Naive thymus-derived CD4-positive, alpha-beta T cell (primary cell): ENCODE results near the gene PCDHGA1. TPM values are rescaled to one million over a fixed set of nuclear protein-coding genes. Genes with fewer than 3 reads are reported as not detected.

Source experiments
- ATAC-seq: fragments of 150-1000 bp; cut with Tn5 transposase; 2 replicates; pipeline ENCODE4 v1.10.0; 2021; ENCODE audit warnings: mild to moderate bottlenecking, moderate library complexity
- CTCF ChIA-PET: fragments of 350-600 bp; sonication (Branson Sonifier 250); formaldehyde crosslinking; loops from one replicate; lab custom pipeline; 2021; ENCODE audit warnings: antibody characterized with exemption; lab: Charles Lee
- POLR2A ChIA-PET: fragments of 350-600 bp; sonication (Branson Sonifier 250); formaldehyde crosslinking; loops from one replicate; lab custom pipeline; 2021; ENCODE audit warnings: antibody characterized with exemption, inconsistent platforms; lab: Charles Lee
- DNase-seq, 9 donors: peaks; one replicate each; pipeline versions ENCODE4 v3.0.0 to v3.0.0-alpha.2; 2020 to 2022; ENCODE audit warnings: mixed read lengths in 1 of 9
- H3K27ac ChIP-seq: one replicate; pipeline ENCODE4 v1.7.0; 2013; ENCODE audit warnings: mild to moderate bottlenecking, low read depth, low read length, moderate library complexity
- H3K27me3 ChIP-seq, 2 donors: one replicate each; pipeline ENCODE4 v1.7.0; 2013; ENCODE audit warnings: low read length in 2 of 2, mild to moderate bottlenecking in 2 of 2, moderate library complexity in 2 of 2; ENCODE audit not compliant: control insufficient read depth in 2 of 2, insufficient read depth in 2 of 2
- H3K36me3 ChIP-seq, 3 experiments: 1 replicate in 2 of 3; 2 replicates in 1 of 3; pipeline ENCODE4 v1.7.0; 2013; ENCODE audit warnings: low read length in 3 of 3, mild to moderate bottlenecking in 3 of 3, moderate library complexity in 1 of 3; ENCODE audit not compliant: insufficient read depth in 3 of 3, control insufficient read depth in 2 of 3
- H3K4me1 ChIP-seq, 2 donors: one replicate each; pipeline ENCODE4 v1.7.0; 2013; ENCODE audit warnings: low read length in 2 of 2, mild to moderate bottlenecking in 2 of 2, moderate library complexity in 1 of 2; ENCODE audit not compliant: control insufficient read depth in 2 of 2, insufficient read depth in 2 of 2
- H3K4me3 ChIP-seq: 2 replicates; pipeline ENCODE4 v1.7.0; 2013; ENCODE audit warnings: mild to moderate bottlenecking, low read length
- H3K9me3 ChIP-seq, 3 experiments: 1 replicate in 2 of 3; 2 replicates in 1 of 3; pipeline ENCODE4 v1.7.0; 2013; ENCODE audit warnings: low read length in 3 of 3; ENCODE audit not compliant: control insufficient read depth in 2 of 3
- H3K27ac Mint-ChIP-seq, 9 donors: one replicate each; pipeline ENCODE4 v1.8.0; 2020 to 2022; ENCODE audit warnings: mixed read lengths in 9 of 9, mild to moderate bottlenecking in 8 of 9, moderate library complexity in 5 of 9, inconsistent platforms in 2 of 9
- H3K27me3 Mint-ChIP-seq, 5 donors: one replicate each; pipeline ENCODE4 v1.8.0; 2021 to 2022; ENCODE audit warnings: mixed read lengths in 5 of 5, mild to moderate bottlenecking in 1 of 5
- H3K36me3 Mint-ChIP-seq, 5 donors: one replicate each; pipeline ENCODE4 v1.8.0; 2020 to 2022; ENCODE audit warnings: mixed read lengths in 5 of 5, mild to moderate bottlenecking in 3 of 5, inconsistent platforms in 1 of 5
- H3K4me1 Mint-ChIP-seq, 7 donors: one replicate each; pipeline ENCODE4 v1.8.0; 2020 to 2022; ENCODE audit warnings: mixed read lengths in 7 of 7, mild to moderate bottlenecking in 3 of 7, inconsistent platforms in 1 of 7
- H3K4me3 Mint-ChIP-seq, 10 donors: one replicate each; pipeline ENCODE4 v1.8.0; 2020 to 2022; ENCODE audit warnings: mild to moderate bottlenecking in 10 of 10, mixed read lengths in 10 of 10, moderate library complexity in 6 of 10, inconsistent platforms in 2 of 10
- H3K9me3 Mint-ChIP-seq, 11 donors: one replicate each; pipeline ENCODE4 v1.8.0; 2020 to 2022; ENCODE audit warnings: mixed read lengths in 11 of 11, mild to moderate bottlenecking in 4 of 11, inconsistent platforms in 1 of 11, moderate library complexity in 1 of 11
- intact Hi-C, 2 donors: fragments of 100-400 bp; cut with micrococcal nuclease; formaldehyde crosslinking; loops; one replicate each; pipeline ENCODE4 v1.15.1; 2023
- polyA plus RNA-seq, 2 donors: library from polyadenylated mRNA; unstranded; fragments of 300-500 nt; fragmentation: Illumina TruSeq; gene quantifications; one replicate each; pipeline ENCODE4 v1.2.3, GENCODE V29; 2021
- total RNA-seq, 6 experiments: library from RNA in 5 of 6; stranded (reverse) in 5 of 6; gene quantifications; 1 replicate in 5 of 6; 2 replicates in 1 of 6; pipeline ENCODE4 v1.2.3 and lab custom pipeline; 2021 to 2026

PCDHGA1 gene
- total and polyA plus RNA-seq, 7 experiments from 2014 or later: 0.08 to 0.54 (median 0.17) TPM; not detected in 2

DNA sequence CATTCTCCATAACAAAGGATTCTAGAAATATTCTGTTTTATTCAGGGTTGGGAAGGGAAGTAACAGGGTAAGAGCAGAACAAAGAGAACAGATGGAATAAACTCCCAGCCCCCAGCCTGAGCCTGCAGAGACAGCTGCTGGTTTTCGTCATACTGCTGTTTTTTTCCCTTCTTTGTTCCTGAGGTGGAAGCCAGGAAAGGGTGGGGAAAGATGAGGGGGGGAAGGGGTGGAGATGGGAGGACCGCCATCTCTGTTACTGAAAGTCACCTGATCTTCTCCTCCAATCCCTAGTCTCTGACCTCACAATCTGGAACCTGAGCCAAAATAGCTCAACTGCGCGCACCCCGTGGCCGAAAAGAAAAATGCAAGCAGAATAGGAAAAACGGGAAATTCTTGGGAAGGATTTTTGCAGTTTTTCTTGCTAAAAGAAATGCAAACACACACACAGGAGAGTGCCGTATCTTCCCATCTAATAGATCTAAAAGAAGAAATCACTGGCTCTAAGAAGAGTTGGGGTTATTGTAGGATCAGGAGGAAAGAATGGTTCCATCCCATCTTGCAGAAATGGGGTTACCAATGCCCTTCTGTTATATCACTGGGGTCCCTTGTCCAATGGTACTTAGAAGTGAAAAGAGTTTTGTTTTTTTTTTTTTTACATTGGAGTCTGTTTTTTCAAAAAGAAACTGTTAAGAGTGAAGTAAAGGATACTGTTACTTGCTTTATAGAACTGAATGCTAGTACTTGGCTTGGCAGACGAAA is 230.6 kb downstream of the PCDHGA1 start:
- CTCF ChIA-PET: interaction anchor here (1.2 kb wide), 1 partner anchor 148 kb away, joined by 4 read pairs; the partner anchor contains the start of gene PCDHGA10
- intact Hi-C loops: loop anchor here in 1 of 2 donors (5.0 to 10.0 kb wide), 3 partner anchors 39 to 856 kb away; partner anchors contain the start of genes PCDHB9 and ZMAT2
- H3K4me3 Mint-ChIP-seq: no peak overlapping the region

More for the DNA sequence above, 230.6 kb downstream of the PCDHGA1 start:
- peaks cover 7 to 15% of the 10 kb centered on the region in 2 donors for H3K4me1 ChIP-seq
- H3K9me3 ChIP-seq: no peaks in the 10 kb centered on the region
- peak overlapping the region in 2 of 9 donors; percentile 13 to 39 for H3K27ac Mint-ChIP-seq
- POLR2A ChIA-PET: no interaction called here
- H3K4me3 ChIP-seq: no peak overlapping the region
- ATAC-seq (no peak), DNase-seq (no peak)
- H3K27me3 Mint-ChIP-seq: no peaks in the 10 kb centered on the region
- H3K36me3 Mint-ChIP-seq: peaks cover 5 to 68% (median 48%) of the 10 kb centered on the region in 5 donors
- no peaks in the 10 kb centered on the region for H3K9me3 Mint-ChIP-seq
- no peak overlapping the region for H3K27ac ChIP-seq
- no peaks in the 10 kb centered on the region for H3K27me3 ChIP-seq
- H3K4me1 Mint-ChIP-seq: peaks cover 16 to 61% (median 46%) of the 10 kb centered on the region in 7 donors
- H3K36me3 ChIP-seq: peaks cover 4 to 51% (median 25%) of the 10 kb centered on the region in 3 experiments

Other genes with a start within 250 kb of the PCDHGA1 start
Only the 30 nearest of the 38 such genes appear.
- gene PCDHB8, start 152.7 kb upstream of the PCDHGA1 start, total RNA-seq: not detected
- gene PCDHB8, start 152.7 kb upstream of the PCDHGA1 start, polyA plus RNA-seq: not detected
- under 1 TPM in 1 of 5 experiments, not detected in 4; 0.08 TPM for gene PCDHB16, start 148.1 kb upstream of the PCDHGA1 start, total RNA-seq
- not detected for gene PCDHB16, start 148.1 kb upstream of the PCDHGA1 start, polyA plus RNA-seq
- gene PCDHB9, start 143.4 kb upstream of the PCDHGA1 start, total RNA-seq: 1 to 10 TPM in 1 of 5 experiments, not detected in 4; 1.2 TPM
- not detected for gene PCDHB9, start 143.4 kb upstream of the PCDHGA1 start, polyA plus RNA-seq
- gene PCDHB10, start 138.2 kb upstream of the PCDHGA1 start, total RNA-seq: under 1 TPM in 1 of 5 experiments, not detected in 4; 0.12 TPM
- not detected for gene PCDHB10, start 138.2 kb upstream of the PCDHGA1 start, polyA plus RNA-seq
- not detected for gene PCDHB11, start 130.9 kb upstream of the PCDHGA1 start, total RNA-seq
- gene PCDHB11, start 130.9 kb upstream of the PCDHGA1 start, polyA plus RNA-seq: not detected
- gene PCDHB12, start 121.8 kb upstream of the PCDHGA1 start, total RNA-seq: not detected
- gene PCDHB12, start 121.8 kb upstream of the PCDHGA1 start, polyA plus RNA-seq: not detected
- gene PCDHB13, start 116.6 kb upstream of the PCDHGA1 start, total RNA-seq: under 1 TPM in 1 of 5 experiments, not detected in 4; 0.08 TPM
- not detected for gene PCDHB13, start 116.6 kb upstream of the PCDHGA1 start, polyA plus RNA-seq
- not detected for gene PCDHB14, start 107.2 kb upstream of the PCDHGA1 start, total RNA-seq
- not detected for gene PCDHB14, start 107.2 kb upstream of the PCDHGA1 start, polyA plus RNA-seq
- under 1 TPM in 1 of 5 experiments, not detected in 4; 0.24 TPM for gene PCDHB15, start 85.1 kb upstream of the PCDHGA1 start, total RNA-seq
- gene PCDHB15, start 85.1 kb upstream of the PCDHGA1 start, polyA plus RNA-seq: not detected
- 1 to 10 TPM in 1 of 5 experiments, under 1 TPM in 4; 0.27 to 1.1 (median 0.41) TPM for gene SLC25A2, start 26.5 kb upstream of the PCDHGA1 start, total RNA-seq
- under 1 TPM in 1 of 2 donors, not detected in 1; 0.34 TPM for gene SLC25A2, start 26.5 kb upstream of the PCDHGA1 start, polyA plus RNA-seq
- 100 to 1,000 TPM in 2 of 5 experiments, 10 to 100 TPM in 3; 64.5 to 115 (median 84.9) TPM for gene TAF7, start 9.7 kb upstream of the PCDHGA1 start, total RNA-seq
- gene TAF7, start 9.7 kb upstream of the PCDHGA1 start, polyA plus RNA-seq: 100 to 1,000 TPM; 240 to 242 TPM
- under 1 TPM in 4 of 5 experiments, not detected in 1; 0.10 to 0.15 (median 0.11) TPM for gene PCDHGA2, start 8.2 kb downstream of the PCDHGA1 start, total RNA-seq
- not detected for gene PCDHGA2, start 8.2 kb downstream of the PCDHGA1 start, polyA plus RNA-seq
- under 1 TPM in 1 of 5 experiments, not detected in 4; 0.24 TPM for gene PCDHGA3, start 13.3 kb downstream of the PCDHGA1 start, total RNA-seq
- gene PCDHGA3, start 13.3 kb downstream of the PCDHGA1 start, polyA plus RNA-seq: not detected
- under 1 TPM in 1 of 5 experiments, not detected in 4; 0.24 TPM for gene PCDHGB1, start 19.6 kb downstream of the PCDHGA1 start, total RNA-seq
- not detected for gene PCDHGB1, start 19.6 kb downstream of the PCDHGA1 start, polyA plus RNA-seq
- gene PCDHGA4, start 24.5 kb downstream of the PCDHGA1 start, total RNA-seq: under 1 TPM in 4 of 5 experiments, not detected in 1; 0.11 to 0.63 (median 0.18) TPM
- under 1 TPM in 1 of 2 donors, not detected in 1; 0.20 TPM for gene PCDHGA4, start 24.5 kb downstream of the PCDHGA1 start, polyA plus RNA-seq
- 1 to 10 TPM in 1 of 5 experiments, under 1 TPM in 3, not detected in 1; 0.24 to 1.3 (median 0.36) TPM for gene PCDHGB2, start 29.5 kb downstream of the PCDHGA1 start, total RNA-seq
- not detected for gene PCDHGB2, start 29.5 kb downstream of the PCDHGA1 start, polyA plus RNA-seq
- under 1 TPM; 0.11 to 0.34 (median 0.24) TPM for gene PCDHGA5, start 33.6 kb downstream of the PCDHGA1 start, total RNA-seq
- not detected for gene PCDHGA5, start 33.6 kb downstream of the PCDHGA1 start, polyA plus RNA-seq
- gene PCDHGB3, start 39.7 kb downstream of the PCDHGA1 start, total RNA-seq: under 1 TPM; 0.24 to 0.59 (median 0.43) TPM
- under 1 TPM in 1 of 2 donors, not detected in 1; 0.13 TPM for gene PCDHGB3, start 39.7 kb downstream of the PCDHGA1 start, polyA plus RNA-seq
- gene PCDHGA6, start 43.4 kb downstream of the PCDHGA1 start, total RNA-seq: under 1 TPM; 0.24 to 0.70 (median 0.35) TPM
- gene PCDHGA6, start 43.4 kb downstream of the PCDHGA1 start, polyA plus RNA-seq: not detected
- under 1 TPM in 4 of 5 experiments, not detected in 1; 0.13 to 0.30 (median 0.19) TPM for gene PCDHGA7, start 52.2 kb downstream of the PCDHGA1 start, total RNA-seq
- gene PCDHGA7, start 52.2 kb downstream of the PCDHGA1 start, polyA plus RNA-seq: not detected
- under 1 TPM in 4 of 5 experiments, not detected in 1; 0.08 to 0.27 (median 0.24) TPM for gene PCDHGB4, start 57.2 kb downstream of the PCDHGA1 start, total RNA-seq
- gene PCDHGB4, start 57.2 kb downstream of the PCDHGA1 start, polyA plus RNA-seq: not detected
- under 1 TPM; 0.08 to 0.17 (median 0.13) TPM for gene PCDHGA8, start 62.1 kb downstream of the PCDHGA1 start, total RNA-seq
- not detected for gene PCDHGA8, start 62.1 kb downstream of the PCDHGA1 start, polyA plus RNA-seq
- under 1 TPM; 0.16 to 0.44 (median 0.42) TPM for gene PCDHGB5, start 67.4 kb downstream of the PCDHGA1 start, total RNA-seq
- under 1 TPM; 0.09 to 0.49 TPM for gene PCDHGB5, start 67.4 kb downstream of the PCDHGA1 start, polyA plus RNA-seq
- gene PCDHGA9, start 72.3 kb downstream of the PCDHGA1 start, total RNA-seq: under 1 TPM in 4 of 5 experiments, not detected in 1; 0.16 to 0.41 (median 0.22) TPM
- gene PCDHGA9, start 72.3 kb downstream of the PCDHGA1 start, polyA plus RNA-seq: not detected
- gene PCDHGB6, start 77.5 kb downstream of the PCDHGA1 start, total RNA-seq: under 1 TPM; 0.13 to 0.44 (median 0.19) TPM
- gene PCDHGB6, start 77.5 kb downstream of the PCDHGA1 start, polyA plus RNA-seq: under 1 TPM; 0.05 to 0.12 TPM
- gene PCDHGA10, start 82.5 kb downstream of the PCDHGA1 start, total RNA-seq: under 1 TPM; 0.11 to 0.39 (median 0.24) TPM
- under 1 TPM; 0.04 to 0.12 TPM for gene PCDHGA10, start 82.5 kb downstream of the PCDHGA1 start, polyA plus RNA-seq
- under 1 TPM in 3 of 5 experiments, not detected in 2; 0.11 to 0.16 (median 0.13) TPM for gene PCDHGB7, start 87.2 kb downstream of the PCDHGA1 start, total RNA-seq
- not detected for gene PCDHGB7, start 87.2 kb downstream of the PCDHGA1 start, polyA plus RNA-seq
- gene PCDHGA11, start 90.5 kb downstream of the PCDHGA1 start, total RNA-seq: under 1 TPM in 4 of 5 experiments, not detected in 1; 0.16 to 0.29 (median 0.21) TPM
- gene PCDHGA11, start 90.5 kb downstream of the PCDHGA1 start, polyA plus RNA-seq: not detected
- under 1 TPM in 1 of 5 experiments, not detected in 4; 0.32 TPM for gene PCDHGA12, start 100.0 kb downstream of the PCDHGA1 start, total RNA-seq
- not detected for gene PCDHGA12, start 100.0 kb downstream of the PCDHGA1 start, polyA plus RNA-seq
- under 1 TPM; 0.15 to 0.76 (median 0.16) TPM for gene PCDHGC3, start 145.5 kb downstream of the PCDHGA1 start, total RNA-seq
- gene PCDHGC3, start 145.5 kb downstream of the PCDHGA1 start, polyA plus RNA-seq: under 1 TPM in 1 of 2 donors, not detected in 1; 0.14 TPM